Liver (tissue), 3 donors: ENCODE data around the gene GAGE10.

Source experiments
- FOXA1 ChIP-seq: IDR thresholded peaks from 2 replicates; pipeline ENCODE4 v1.6.1; 2016; ENCODE audit warnings: antibody characterized with exemption
- RAD21 ChIP-seq, 2 donors: IDR thresholded peaks; 2 replicates each; pipeline ENCODE4 v1.6.1; 2016; ENCODE audit warnings: antibody characterized with exemption in 2 of 2, mild to moderate bottlenecking in 2 of 2
- TF ChIP-seq, protein P1 (sequence below): fragments of 150-350 bp; IDR thresholded peaks from 2 replicates; pipeline ENCODE4 v1.5.1; 2017; ENCODE audit warnings: improper control_type of control experiment, low read depth, low read length; ENCODE audit not compliant: missing input control
- donor health status: healthy.
- donor health status: healthy.

DNA sequence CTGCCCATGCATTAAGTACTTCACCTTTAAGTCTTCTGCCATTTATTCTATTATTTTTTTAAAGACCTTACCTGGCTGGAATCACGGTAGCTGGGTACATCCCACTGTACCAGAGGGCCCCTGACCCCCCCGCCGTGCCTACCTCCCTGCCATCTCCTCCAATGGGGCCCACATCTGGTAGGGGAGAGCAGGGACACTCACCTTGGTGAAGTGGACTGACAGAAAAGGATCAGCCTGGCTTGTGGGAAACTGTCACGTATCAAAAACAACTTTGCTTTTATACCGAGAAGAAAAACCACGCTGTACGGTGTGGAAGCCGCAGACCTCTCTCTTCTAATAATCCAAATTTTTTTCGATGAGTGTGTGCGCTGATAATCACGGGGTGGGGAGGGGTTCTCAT is 39.0 kb upstream of the GAGE10 start, which contains the start of gene FOXP3:
- TF ChIP-seq, protein P1, sequence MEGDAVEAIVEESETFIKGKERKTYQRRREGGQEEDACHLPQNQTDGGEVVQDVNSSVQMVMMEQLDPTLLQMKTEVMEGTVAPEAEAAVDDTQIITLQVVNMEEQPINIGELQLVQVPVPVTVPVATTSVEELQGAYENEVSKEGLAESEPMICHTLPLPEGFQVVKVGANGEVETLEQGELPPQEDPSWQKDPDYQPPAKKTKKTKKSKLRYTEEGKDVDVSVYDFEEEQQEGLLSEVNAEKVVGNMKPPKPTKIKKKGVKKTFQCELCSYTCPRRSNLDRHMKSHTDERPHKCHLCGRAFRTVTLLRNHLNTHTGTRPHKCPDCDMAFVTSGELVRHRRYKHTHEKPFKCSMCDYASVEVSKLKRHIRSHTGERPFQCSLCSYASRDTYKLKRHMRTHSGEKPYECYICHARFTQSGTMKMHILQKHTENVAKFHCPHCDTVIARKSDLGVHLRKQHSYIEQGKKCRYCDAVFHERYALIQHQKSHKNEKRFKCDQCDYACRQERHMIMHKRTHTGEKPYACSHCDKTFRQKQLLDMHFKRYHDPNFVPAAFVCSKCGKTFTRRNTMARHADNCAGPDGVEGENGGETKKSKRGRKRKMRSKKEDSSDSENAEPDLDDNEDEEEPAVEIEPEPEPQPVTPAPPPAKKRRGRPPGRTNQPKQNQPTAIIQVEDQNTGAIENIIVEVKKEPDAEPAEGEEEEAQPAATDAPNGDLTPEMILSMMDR, result no peak
- no peak for TF ChIP-seq RAD21 (IDR thresholded peaks at IDR 0.05)
- no peak for TF ChIP-seq FOXA1
